Measurements from ENCODE around the gene KLC1.
"Not testable (repeated sequence)": the region's sequence is repeated elsewhere in the genome, so short reads cannot be mapped to it uniquely, and the experiment has no call there.

The KLC1 gene

DNA sequence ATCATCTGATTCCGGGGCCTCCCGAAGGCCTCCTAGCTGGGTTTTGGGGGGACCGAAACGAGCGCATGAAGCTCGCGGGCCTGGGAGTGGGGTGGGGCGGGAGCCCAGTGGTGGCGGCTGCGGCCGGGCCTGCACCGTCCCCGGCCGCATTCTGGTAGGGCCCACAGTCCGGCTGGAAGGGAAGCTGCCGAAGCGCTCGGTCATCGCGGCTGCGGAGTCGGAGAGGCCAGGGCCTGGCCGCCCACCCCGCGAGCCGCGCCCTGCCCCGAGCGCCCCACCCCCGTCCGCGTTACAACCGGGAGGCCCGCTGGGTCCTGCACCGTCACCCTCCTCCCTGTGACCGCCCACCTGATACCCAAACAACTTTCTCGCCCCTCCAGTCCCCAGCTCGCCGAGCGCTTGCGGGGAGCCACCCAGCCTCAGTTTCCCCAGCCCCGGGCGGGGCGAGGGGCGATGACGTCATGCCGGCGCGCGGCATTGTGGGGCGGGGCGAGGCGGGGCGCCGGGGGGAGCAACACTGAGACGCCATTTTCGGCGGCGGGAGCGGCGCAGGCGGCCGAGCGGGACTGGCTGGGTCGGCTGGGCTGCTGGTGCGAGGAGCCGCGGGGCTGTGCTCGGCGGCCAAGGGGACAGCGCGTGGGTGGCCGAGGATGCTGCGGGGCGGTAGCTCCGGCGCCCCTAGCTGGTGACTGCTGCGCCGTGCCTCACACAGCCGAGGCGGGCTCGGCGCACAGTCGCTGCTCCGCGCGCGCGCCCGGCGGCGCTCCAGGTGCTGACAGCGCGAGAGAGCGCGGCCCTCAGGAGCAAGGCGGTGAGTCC lies at the start of gene KLC1:
KLC1 (plus strand) TSS at position 528 of the 819 bp plus-strand sequence. CDS start 25,354 bp downstream, outside the sequence.
- peak; percentile 63 for DNase-seq (ENCODE audit: low spot score)

DNA sequence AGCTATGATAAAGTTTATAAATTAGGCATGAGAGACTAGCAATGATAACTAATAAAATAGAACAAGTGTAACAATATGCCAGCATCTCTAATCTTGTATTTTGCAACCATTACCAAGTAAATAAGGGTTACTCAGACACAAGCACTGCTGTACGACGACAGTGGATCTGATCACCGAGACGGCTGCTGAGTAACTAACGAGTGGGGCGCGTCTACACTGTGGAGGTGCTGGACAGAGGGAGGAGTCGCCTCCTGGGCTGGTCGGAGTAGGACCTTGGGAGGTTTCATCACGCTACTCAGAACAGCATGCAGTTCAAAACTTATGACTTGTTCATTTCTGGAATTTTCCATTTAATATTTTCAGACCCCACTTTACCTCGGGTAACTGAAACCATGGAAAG lies 47.8 kb upstream of the KLC1 start:
- no peak for DNase-seq (ENCODE audit: low spot score)

DNA sequence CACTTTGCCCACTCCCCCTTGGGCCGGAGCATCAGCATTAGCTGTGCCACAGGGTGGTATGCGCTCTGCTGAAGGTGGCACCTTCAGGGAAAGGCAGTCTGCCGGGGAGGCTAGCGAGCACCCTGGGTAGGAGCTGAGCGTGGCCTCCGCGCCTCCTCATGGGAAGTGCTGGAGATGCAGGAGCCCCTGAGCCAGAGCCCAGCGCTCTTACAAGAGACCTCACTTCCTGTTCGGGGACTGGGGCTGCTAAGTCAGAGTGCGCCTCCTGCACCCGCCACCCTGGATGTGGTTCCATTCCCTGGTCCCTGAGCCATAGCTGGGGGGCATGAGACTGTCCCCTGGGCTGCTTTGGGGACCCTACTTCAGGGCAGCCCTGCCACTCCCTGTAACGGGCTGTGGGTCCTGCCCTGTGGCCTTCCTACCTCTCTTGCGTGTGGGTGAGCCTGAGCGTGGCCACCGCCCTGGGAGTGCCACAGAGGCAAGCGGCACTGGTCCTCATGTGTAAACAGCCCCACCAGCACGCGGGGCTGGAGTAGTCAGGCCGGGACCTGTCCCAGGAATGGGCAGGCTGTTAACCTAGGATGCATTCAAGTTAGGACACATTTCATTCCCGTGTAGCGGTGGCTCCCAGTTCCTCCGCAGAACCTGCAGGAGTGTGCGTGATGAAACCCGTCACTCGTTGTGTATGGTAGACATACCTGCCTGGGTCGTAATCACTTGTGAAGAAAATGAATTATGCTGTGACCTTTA lies 46.9 kb upstream of the KLC1 start:
- DNase-seq (ENCODE audit: low spot score) = no peak

DNA sequence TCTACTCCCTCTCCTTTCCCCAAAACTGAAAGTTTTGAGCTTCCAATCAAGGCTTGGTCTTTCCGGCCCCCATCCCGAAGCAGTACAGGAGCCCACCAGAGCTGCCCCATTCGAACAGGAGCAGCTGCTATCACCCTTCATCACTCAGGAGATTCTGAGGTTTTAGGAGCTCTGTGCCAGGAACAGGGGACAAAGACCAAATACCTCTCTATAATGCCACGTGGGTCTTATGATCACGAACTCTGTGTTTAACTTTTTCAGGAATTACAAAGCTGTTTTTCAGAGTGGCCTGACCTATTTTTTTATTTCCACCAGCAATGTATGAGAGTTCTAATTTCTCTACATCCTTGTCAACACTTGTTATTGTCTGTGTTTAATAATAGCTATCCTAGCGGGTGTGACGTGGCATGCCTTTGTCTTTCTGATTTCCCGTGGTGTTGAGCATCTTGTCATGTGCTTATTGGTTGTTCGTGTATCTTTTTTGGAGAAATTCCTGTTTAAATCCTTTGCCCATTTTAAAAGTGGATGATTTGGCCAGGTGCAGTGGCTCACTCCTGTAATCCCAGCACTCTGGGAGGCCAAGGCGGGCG lies 44.6 kb upstream of the KLC1 start:
- no peak for DNase-seq (ENCODE audit: low spot score)

DNA sequence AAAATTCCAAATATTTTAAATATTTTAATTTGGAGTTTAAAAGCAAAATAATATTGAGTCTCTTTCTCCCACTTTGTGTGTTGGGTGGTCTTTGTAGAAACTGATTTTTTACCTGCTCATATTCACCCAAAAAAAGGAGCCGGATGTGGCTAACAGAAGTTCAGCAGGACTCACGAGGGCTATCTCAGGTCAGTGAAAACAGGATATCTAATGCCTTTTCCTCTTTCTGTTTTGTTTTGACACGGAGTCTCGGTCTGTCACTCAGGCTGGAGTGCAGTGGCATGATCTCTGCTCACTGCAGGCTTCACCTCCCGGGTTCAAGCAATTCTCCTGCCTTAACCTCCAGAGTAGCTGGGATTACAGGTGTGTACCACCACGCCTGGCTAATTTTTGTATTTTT lies 35.4 kb upstream of the KLC1 start:
- no peak for DNase-seq (ENCODE audit: low spot score)

GRCh38 chr14:103594265-103594664 lies 34.7 kb upstream of the KLC1 start:
- peak; percentile 31 for DNase-seq (ENCODE audit: low spot score)

- DNase-seq (ENCODE audit: low spot score) = peak; percentile 26
These were observed 31.2 kb upstream of the KLC1 start for GRCh38 chr14:103597623-103598377.

DNA sequence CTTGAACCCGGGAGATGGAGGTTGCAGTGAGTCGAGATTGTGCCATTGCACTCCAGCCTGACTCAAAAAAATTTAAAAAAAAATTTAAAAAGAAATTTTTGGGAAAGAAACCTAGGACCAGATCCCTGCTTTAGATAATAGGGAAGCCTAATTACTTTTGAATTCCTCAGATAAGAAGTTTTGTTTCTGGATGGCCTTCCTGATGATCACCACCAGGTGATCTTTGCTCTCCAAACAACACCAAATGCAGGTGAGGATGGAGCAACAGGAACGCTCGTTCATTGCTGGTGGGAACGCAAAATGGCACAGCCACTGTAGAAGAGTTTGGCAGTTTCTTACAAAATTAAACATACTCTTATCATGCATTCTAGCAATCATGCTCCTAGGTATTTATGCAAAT lies 28.5 kb upstream of the KLC1 start:
- DNase-seq (ENCODE audit: low spot score) = no peak

DNA sequence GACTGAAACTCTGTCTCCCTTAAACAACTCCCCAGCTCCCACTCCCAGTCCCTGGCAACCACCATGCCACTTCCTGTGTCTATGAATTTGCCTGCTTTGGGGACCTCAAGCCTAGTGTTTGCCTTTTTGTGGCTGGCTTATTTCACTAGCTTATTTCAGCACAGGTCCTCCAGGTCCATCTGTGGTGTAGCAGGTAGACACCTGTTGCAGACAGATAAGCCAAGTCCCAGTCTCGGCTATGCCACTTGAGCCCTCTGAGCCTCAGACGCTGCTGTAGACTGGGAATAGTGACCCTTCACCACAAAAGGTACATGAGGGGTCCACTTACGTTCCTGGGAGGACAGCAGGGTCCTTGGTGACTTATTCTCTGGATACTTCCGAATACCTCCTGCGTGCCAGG lies 24.4 kb upstream of the KLC1 start:
- DNase-seq (ENCODE audit: low spot score) = no peak

- DNase-seq (ENCODE audit: low spot score) = peak; percentile 47
These were observed 21.9 kb upstream of the KLC1 start for GRCh38 chr14:103606963-103607668.

DNA sequence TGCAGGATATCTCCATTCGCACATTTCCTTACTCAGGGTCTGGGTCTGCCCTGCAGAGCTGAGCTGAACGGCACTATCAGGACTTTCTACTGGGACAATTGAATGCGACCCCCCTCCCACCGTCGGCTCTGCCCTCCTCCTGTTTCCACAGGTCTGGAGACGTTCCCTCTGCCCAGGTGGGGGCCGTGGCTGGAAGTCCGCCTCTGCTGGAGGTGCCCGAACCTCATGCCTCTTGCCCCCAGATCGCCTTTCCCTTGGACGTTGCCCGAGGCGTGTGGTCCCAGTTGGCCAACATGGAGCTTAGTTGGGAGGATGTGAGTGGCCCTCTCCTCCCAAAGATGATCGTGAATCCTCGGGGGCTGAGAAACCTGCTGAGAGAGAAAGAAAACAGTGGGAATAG lies 21.2 kb upstream of the KLC1 start:
- no peak for DNase-seq (ENCODE audit: low spot score)

- not testable (repeated sequence) for DNase-seq (ENCODE audit: low spot score)
These were observed 19.9 kb upstream of the KLC1 start for GRCh38 chr14:103609081-103609480.

DNA sequence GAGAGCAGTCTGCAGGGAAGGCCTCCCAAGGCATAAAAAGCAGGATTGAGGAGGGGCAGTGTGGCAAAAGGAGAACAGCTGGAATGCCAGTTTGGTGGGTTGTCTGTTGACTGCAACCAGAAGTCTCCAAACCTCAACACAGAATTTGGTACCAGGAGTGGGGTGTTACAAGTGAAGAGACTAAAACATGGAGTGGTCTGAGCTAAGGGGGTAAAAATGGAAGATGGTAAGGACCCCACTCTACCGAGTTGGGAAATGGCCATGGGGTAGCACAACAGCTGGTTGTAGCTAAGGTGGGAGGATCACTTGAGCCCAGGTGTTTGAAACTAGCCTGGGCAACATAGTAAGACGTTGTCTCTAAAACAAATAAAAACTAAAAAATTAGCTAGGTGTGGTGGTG lies 17.8 kb upstream of the KLC1 start:
- DNase-seq (ENCODE audit: low spot score) = no peak

- no peak for DNase-seq (ENCODE audit: low spot score)
These were observed 15.5 kb upstream of the KLC1 start for GRCh38 chr14:103613517-103613916.

DNA sequence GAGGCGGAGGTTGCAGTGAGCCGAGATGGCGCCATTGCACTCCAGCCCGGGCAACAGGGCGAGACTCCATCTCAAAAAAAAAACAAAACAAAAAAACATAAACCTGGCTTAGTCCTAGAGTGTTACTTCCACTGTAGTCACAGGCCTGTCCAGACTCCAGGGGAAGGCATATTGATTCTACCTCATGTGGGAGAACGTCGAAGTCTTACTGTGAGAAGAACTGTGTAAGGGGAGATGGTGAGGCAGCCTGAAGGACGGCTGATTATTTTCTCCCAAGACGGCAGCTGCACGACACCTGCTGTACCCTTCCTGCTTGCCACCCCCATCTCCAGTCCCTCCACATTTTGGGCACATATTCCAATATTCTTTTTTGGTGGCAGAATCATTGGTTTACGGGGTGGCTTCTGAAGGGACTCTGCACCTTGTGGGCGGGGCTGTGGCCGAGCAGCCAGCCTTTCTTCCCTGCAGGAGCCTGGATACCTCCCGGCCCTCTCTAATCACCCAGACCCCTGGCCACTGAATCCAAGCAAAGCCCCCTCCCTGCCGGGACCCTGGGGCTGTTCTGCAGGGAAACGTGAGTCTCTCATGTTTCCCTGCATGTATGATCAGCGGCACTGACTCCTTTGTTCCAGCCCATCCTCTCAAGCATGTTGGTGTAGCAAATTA lies 12.2 kb upstream of the KLC1 start:
- no peak for DNase-seq (ENCODE audit: low spot score)

- no peak for DNase-seq (ENCODE audit: low spot score)
These were observed 10.0 kb upstream of the KLC1 start for GRCh38 chr14:103619057-103619456.

- no peak for DNase-seq (ENCODE audit: low spot score)
These were observed 7.2 kb upstream of the KLC1 start for GRCh38 chr14:103621860-103622259.

GRCh38 chr14:103623308-103623707 lies 5.7 kb upstream of the KLC1 start:
- no peak for DNase-seq (ENCODE audit: low spot score)

DNA sequence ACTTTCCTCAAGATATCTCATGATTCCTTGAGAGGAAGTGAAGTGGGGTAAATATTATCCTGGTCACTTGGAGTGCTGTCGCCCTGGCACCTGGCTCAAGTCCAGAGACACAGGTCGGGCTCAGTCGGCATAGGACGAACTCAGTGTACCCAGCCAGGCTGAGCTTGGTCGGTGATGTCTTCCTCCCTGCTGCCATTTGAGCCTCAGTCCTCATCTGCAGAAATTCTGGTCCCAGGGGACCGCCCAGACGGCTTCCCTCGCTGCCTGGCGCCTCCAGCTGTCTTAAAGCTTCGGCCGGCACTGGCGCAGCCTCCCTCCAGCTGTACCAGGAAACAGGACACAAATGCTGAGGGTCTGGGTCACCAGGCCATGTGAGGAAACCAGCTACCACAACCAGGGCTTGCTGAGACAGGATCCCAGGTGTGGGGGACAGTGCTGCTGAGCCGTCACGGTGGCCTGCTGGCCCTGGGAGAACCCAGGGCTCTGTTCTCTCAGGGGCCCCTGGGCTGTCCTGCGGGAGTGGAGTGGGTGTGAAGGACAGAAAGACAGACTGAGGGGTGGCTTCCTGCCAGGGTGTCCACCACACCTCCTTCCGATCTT lies 5.0 kb upstream of the KLC1 start:
- peak; percentile 89 for DNase-seq (ENCODE audit: low spot score)

- peak; percentile 95 for DNase-seq (ENCODE audit: low spot score)
These were observed 4.2 kb upstream of the KLC1 start for GRCh38 chr14:103624860-103625259.
